Activated T-helper 1 cell treated with anti-CD3 and anti-CD28 coated beads, Interleukin-12 subunit alpha, Interleukin-12 subunit beta, Interleukin-2, Interleukin-4 antibody, amounts not matched to agents 30 ng/mL and 10 ng/mL and 1 ng/mL, durations not matched to agents 14 hours and 24 hours and 36 hours (primary cell): ENCODE data around the gene BTAF1. TPM values are rescaled to one million over a fixed set of nuclear protein-coding genes. Genes with fewer than 3 reads are reported as not detected.

Experiments used
- DNase-seq: peaks from one replicate; pipeline ENCODE4 v3.0.0; 2021; ENCODE audit warnings: low spot score
- H3K27ac Mint-ChIP-seq: one replicate; pipeline ENCODE4 v1.8.0; 2021; ENCODE audit warnings: mild to moderate bottlenecking, mixed read lengths
- H3K27me3 Mint-ChIP-seq: one replicate; pipeline ENCODE4 v1.8.0; 2022; ENCODE audit warnings: mild to moderate bottlenecking, moderate library complexity, mixed read lengths; ENCODE audit not compliant: insufficient read depth
- H3K36me3 Mint-ChIP-seq: one replicate; pipeline ENCODE4 v1.8.0; 2021; ENCODE audit warnings: low read depth, mixed read lengths
- H3K4me1 Mint-ChIP-seq: one replicate; pipeline ENCODE4 v1.8.0; 2021; ENCODE audit warnings: low read depth, mixed read lengths
- H3K4me3 Mint-ChIP-seq: one replicate; pipeline ENCODE4 v1.8.0; 2021; ENCODE audit warnings: mild to moderate bottlenecking, moderate library complexity, mixed read lengths
- H3K9me3 Mint-ChIP-seq: one replicate; pipeline ENCODE4 v1.8.0; 2021; ENCODE audit warnings: mixed read lengths
- intact Hi-C: fragments of 100-400 bp; cut with micrococcal nuclease; formaldehyde crosslinking; loops from one replicate; pipeline ENCODE4 v1.15.1; 2024
- total RNA-seq: library from RNA; stranded (reverse); gene quantifications from 2 replicates; pipeline ENCODE4 v1.2.3, GENCODE V29; 2022

Gene BTAF1
- total RNA-seq, 1 donor from 2014 or later, result 58.8 TPM

DNA sequence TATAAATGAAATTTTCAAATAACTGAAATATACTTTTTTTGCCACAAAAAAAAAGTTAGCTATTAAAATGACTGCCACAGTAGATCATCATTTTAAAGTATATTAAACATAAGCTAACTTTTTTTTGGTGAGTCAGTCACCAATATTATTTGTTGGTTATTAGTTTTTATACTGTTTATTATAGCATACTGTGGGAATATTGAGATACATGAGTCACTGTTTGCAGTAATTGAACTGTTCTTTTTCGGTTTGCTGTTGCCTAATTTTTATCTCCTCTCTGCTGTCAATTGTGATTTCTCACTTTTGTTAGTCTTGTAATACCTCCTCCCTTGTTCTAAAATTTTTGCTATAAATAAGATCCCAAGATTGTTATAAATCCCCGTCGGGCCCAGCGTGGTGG lies 45.7 kb downstream of the BTAF1 start:
- H3K9me3 Mint-ChIP-seq, result no peaks in the 10 kb centered on the region
- peaks cover 58% of the 10 kb centered on the region for H3K36me3 Mint-ChIP-seq
- no peak for DNase-seq
- H3K27me3 Mint-ChIP-seq, result no peaks in the 10 kb centered on the region
- no peak overlapping the region for H3K27ac Mint-ChIP-seq
- H3K4me1 Mint-ChIP-seq, result peaks cover 39% of the 10 kb centered on the region
- intact Hi-C loops, result no loop called here
- no peak overlapping the region for H3K4me3 Mint-ChIP-seq

DNA sequence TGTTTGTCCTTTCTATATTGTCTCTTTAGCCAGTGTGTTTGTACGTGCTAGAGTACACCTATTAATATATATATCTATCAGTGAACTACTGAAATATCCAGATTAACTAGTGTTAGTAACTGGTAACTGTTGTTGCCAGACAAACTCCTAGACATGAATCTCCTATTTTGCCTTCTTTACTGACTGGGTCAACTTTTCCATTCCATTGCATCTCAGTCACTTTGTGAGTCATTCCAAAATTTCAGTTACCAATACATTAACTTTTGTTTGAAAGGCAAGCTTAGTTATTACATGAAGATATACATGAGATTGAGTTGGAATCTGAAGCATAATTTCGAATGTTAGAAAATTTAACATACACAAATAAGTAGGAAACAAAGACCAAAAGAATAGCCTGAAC lies 51.4 kb downstream of the BTAF1 start:
- intact Hi-C loops, result loop anchor here (1.0 to 5.0 kb wide), 7 partner anchors 10 to 617 kb away; partner anchors contain the start of gene KIF11
- peak overlapping the region; percentile 83 for H3K27ac Mint-ChIP-seq
- H3K4me3 Mint-ChIP-seq, result peak overlapping the region; percentile 16
- H3K36me3 Mint-ChIP-seq, result peaks cover 57% of the 10 kb centered on the region
- H3K27me3 Mint-ChIP-seq, result no peaks in the 10 kb centered on the region
- H3K9me3 Mint-ChIP-seq, result peaks cover 5% of the 10 kb centered on the region
- H3K4me1 Mint-ChIP-seq, result peaks cover 65% of the 10 kb centered on the region
- no peak for DNase-seq

DNA sequence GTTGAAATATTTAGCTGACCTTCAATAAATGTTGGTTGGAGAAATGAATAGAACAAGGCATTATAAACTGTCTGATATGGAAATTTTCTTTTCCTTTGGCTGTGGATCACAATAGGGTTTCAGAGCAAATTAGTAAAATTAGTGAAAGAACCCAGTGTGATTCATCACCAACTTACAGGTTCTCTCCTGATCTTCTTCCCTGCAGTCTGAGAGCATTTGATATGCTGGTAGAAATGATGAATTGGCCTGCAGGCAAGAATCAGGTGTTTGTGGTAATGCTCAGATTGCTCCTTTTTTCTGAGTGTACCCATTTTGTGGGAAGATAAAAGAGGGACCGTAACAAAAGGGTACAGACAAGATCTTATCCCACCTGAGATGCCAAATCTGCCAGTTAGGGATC lies 51.9 kb downstream of the BTAF1 start:
- Mint-ChIP-seq H3K27ac (peak overlapping the region; percentile 83), H3K9me3 (peaks cover 5% of the 10 kb centered on the region), H3K36me3 (peaks cover 57% of the 10 kb centered on the region), H3K4me3 (no peak overlapping the region), H3K27me3 (no peaks in the 10 kb centered on the region), H3K4me1 (peaks cover 60% of the 10 kb centered on the region)
- intact Hi-C loops, result loop anchor here (1.0 to 5.0 kb wide), 7 partner anchors 10 to 617 kb away; partner anchors contain the start of gene KIF11
- DNase-seq, result no peak

DNA sequence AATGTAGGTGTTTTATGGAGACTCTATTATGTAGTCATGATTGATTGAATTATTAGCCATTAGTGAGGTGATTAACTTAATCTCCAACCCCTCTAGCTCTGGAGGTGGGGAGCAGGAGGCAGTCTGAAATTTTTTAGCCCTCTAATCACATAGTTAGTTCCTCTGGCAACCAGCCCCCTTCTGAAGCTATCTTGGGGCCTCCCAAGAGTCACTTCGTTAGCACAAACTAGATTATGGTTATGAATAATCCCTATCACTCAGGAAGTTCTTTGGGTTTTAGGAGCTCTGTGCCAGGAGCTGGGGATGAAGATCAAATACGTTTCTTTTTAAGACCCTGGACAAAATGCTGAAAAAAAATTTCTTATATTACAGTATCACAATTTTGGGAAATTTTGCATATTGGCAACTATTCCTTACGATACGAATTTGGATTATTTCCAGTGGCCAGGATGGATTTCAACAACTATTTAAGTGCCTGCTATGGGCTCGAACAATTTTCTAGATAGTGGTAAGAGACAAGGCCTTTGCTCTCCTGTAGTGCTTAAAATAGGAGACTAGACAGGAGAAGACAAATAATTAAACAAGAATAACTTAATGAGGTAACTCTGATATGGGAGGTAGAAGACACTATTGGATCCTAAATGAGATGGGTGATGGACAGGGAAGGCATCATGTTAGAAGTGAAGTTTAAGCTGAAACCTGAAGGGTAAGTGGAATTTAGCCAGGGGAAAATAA lies 52.9 kb downstream of the BTAF1 start:
- Mint-ChIP-seq H3K27ac (peak overlapping the region; percentile 21), H3K9me3 (peaks cover 5% of the 10 kb centered on the region), H3K4me1 (peaks cover 53% of the 10 kb centered on the region)

DNA sequence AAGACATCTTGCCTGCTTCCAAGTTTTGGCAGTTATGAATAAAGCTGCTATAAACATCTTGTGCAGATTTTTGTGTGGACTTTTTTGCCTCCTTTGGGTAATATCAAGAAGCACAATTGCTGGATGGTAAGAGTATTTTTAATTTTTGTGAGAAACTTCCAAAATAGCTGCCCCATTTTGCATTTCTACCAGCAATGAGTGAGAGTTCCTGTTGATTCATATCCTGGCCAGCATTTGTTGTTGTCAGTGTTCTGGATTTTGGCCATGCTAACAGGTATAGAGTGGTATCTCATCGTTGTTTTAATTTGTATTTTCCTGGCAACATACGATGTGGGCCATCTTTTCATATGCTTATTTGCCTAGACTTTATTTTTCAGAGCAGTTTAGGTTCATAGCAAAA lies 53.9 kb downstream of the BTAF1 start:
- intact Hi-C loops, result loop anchor here (5.0 kb wide), 1 partner anchor 615 kb away; the partner anchor contains the start of gene KIF11
- DNase-seq, result no peak
- Mint-ChIP-seq H3K4me3 (no peak overlapping the region), H3K4me1 (peaks cover 48% of the 10 kb centered on the region), H3K36me3 (peaks cover 51% of the 10 kb centered on the region), H3K27ac (no peak overlapping the region), H3K27me3 (no peaks in the 10 kb centered on the region), H3K9me3 (peaks cover 5% of the 10 kb centered on the region)

More for the DNA sequence above, 52.9 kb downstream of the BTAF1 start:
- intact Hi-C loops, result loop anchor here (5.0 kb wide), 1 partner anchor 616 kb away; the partner anchor contains the start of gene KIF11
- Mint-ChIP-seq H3K36me3 (peaks cover 54% of the 10 kb centered on the region), H3K27me3 (no peaks in the 10 kb centered on the region), H3K4me3 (no peak overlapping the region)
- no peak for DNase-seq

DNA sequence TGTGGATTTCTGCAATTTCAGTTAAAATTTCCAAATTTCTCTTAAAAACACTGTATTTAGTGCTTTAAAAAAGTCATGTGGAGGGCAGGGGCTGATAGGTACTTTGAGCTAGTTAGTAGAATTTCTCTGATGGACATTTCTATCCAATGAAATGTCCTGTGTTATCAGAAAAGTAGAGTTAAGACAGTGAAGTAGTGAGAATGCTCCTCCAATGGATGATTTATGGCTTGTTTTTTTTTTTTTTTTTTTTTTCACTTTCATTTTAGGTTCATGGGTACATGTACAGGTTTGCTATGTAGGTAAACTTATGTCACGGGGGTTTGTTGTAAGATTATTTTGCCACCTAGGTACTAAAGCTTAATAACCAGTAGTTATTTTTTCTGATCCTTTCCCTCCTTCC lies 55.0 kb downstream of the BTAF1 start:
- Mint-ChIP-seq H3K27ac (peak overlapping the region; percentile 1), H3K27me3 (no peaks in the 10 kb centered on the region), H3K36me3 (peaks cover 57% of the 10 kb centered on the region), H3K4me1 (peaks cover 51% of the 10 kb centered on the region), H3K4me3 (no peak overlapping the region), H3K9me3 (peaks cover 5% of the 10 kb centered on the region)
- intact Hi-C loops, result loop anchor here (5.0 kb wide), 1 partner anchor 614 kb away; the partner anchor contains the start of gene KIF11
- DNase-seq, result no peak

DNA sequence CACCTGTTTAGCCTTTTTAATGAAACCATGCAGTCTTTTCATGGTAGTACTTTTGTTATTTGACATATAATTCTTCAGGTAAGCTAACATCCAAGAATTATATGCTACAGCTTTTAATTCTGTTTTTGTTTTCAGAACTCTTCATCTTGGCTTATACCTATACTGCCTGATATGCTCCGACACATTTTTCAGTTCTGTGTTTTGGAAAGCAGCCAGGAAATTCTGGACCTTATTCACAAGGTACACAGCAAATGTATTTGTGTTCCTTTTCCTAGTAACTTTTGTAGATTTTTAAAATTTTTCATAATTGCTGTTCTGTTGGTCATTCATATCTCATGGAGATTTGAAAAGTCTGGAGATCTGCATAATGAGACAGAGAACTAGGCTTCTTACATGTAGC lies 56.7 kb downstream of the BTAF1 start:
- no peak for DNase-seq
- no peak overlapping the region for H3K27ac Mint-ChIP-seq
- peaks cover 5% of the 10 kb centered on the region for H3K9me3 Mint-ChIP-seq
- H3K36me3 Mint-ChIP-seq, result peaks cover 58% of the 10 kb centered on the region
- no peak overlapping the region for H3K4me3 Mint-ChIP-seq
- intact Hi-C loops, result loop anchor here (2.0 kb wide), 1 partner anchor 18 kb away; no protein-coding TSS in a partner anchor
- peaks cover 44% of the 10 kb centered on the region for H3K4me1 Mint-ChIP-seq
- no peaks in the 10 kb centered on the region for H3K27me3 Mint-ChIP-seq

DNA sequence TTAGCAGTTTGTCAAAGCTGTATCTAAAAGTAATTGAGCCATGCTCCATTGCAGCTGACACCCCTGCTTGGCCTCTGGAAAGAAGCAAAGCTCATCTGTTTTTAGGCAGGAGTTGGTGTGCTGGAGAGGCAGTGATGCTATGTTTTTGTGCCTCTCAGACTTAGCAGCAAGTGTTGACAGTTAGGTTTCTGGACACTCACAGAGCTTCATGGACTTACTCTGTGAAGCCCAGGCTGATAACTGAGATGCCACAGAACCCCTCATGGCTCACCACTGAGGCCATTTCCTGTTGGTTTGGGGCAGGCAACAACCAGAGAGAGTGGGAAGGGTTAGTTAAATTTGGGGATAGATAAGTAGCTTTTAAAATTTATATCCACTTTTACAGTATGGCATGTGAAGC lies 59.8 kb downstream of the BTAF1 start:
- Mint-ChIP-seq H3K27ac (no peak overlapping the region), H3K9me3 (peaks cover 16% of the 10 kb centered on the region), H3K4me3 (no peak overlapping the region), H3K36me3 (peaks cover 64% of the 10 kb centered on the region), H3K4me1 (peaks cover 40% of the 10 kb centered on the region), H3K27me3 (no peaks in the 10 kb centered on the region)
- intact Hi-C loops, result no loop called here
- no peak for DNase-seq

DNA sequence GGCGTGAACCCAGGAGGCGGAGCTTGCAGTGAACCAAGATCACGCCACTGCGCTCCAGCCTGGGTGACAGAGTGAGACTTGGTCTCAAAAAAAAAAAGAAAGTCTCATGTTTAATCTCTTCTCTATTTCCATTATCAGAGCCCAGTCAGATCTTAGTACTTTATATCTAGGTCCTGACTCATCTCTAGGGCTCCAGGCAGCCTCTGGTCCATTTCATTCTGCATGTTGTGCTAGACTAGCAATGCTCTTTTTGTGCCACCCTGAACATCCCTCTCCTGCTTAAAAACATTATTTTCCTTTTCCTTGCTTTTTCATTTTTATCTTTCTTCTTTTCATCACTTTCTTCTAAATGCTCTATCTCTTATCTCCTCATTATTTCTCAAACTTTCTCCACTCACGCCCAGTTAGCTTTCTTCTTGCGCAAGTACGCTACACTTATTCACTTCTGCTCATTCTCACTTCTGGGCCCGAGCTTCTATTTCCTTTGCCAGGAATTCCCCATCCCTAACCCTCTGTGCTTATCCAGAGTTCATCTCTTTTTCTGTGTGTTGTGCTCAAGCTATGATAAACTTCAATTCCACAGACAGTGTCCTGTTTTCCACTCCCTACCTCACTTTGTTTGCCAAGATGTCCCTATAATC lies 63.9 kb downstream of the BTAF1 start:
- H3K36me3 Mint-ChIP-seq, result peaks cover 54% of the 10 kb centered on the region

DNA sequence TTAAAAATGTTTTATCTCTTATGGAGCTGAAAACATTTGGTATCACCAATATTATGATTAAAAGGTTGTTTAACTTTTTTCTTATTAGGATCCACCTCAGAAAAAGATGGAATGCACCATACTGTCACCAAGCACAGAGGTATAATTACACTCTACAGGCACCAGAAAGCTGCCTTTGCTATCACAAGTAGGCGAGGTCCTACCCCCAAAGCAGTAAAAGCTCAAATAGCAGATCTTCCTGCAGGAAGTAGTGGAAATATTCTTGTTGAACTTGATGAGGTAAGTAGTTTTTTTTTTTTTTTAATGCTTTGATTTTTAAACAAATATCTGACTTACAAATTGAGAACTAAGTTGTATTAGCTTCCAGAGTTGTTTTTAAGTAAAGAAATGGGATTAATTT lies 68.5 kb downstream of the BTAF1 start:
- Mint-ChIP-seq H3K4me3 (no peak overlapping the region), H3K27me3 (no peaks in the 10 kb centered on the region), H3K4me1 (peaks cover 13% of the 10 kb centered on the region), H3K27ac (no peak overlapping the region), H3K36me3 (peaks cover 42% of the 10 kb centered on the region), H3K9me3 (peaks cover 5% of the 10 kb centered on the region)
- no peak for DNase-seq
- intact Hi-C loops, result no loop called here

More for the DNA sequence above, 63.9 kb downstream of the BTAF1 start:
- no peak overlapping the region for H3K4me3 Mint-ChIP-seq
- H3K27me3 Mint-ChIP-seq, result no peaks in the 10 kb centered on the region
- intact Hi-C loops, result no loop called here
- no peak for DNase-seq
- no peak overlapping the region for H3K27ac Mint-ChIP-seq
- peaks cover 11% of the 10 kb centered on the region for H3K9me3 Mint-ChIP-seq
- peaks cover 32% of the 10 kb centered on the region for H3K4me1 Mint-ChIP-seq

DNA sequence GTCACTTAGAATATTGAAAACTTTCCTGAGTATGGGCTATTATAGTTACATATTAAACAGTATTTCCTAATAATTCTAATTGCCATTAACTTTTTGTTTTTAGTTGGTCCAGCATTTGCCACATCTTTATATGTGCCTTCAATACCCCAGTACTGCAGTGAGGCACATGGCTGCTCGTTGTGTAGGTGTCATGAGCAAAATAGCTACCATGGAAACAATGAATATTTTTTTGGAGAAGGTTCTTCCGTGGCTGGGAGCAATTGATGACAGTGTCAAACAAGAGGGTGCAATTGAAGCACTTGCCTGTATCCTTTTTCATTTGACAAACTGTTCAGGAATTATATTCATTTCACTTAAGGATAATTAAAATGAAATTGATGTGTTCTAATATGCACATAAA lies 72.7 kb downstream of the BTAF1 start:
- Mint-ChIP-seq H3K27ac (no peak overlapping the region), H3K4me1 (peaks cover 8% of the 10 kb centered on the region), H3K4me3 (no peak overlapping the region), H3K27me3 (no peaks in the 10 kb centered on the region), H3K36me3 (peaks cover 50% of the 10 kb centered on the region), H3K9me3 (no peaks in the 10 kb centered on the region)
- DNase-seq, result no peak
- intact Hi-C loops, result no loop called here

DNA sequence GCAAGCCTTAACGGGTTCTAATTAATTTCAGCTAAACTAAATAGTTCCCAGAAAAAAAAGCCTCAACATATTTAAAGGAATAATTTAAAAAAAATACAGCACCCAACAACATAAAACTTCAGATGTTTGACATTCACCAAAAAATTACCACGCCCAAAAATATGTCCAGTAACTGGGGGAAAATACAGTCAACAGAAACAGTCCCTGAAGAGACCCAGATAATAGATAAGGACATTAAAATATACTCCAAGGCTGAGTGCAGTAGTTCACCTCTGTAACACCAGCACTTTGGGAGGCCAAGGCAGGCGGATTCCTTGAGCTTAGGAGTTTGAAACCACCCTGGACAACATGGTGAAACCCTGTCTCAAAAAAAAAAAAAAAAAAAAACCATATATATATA lies 78.0 kb downstream of the BTAF1 start:
- intact Hi-C loops, result no loop called here
- no peak overlapping the region for H3K27ac Mint-ChIP-seq
- DNase-seq, result no peak
- no peaks in the 10 kb centered on the region for H3K9me3 Mint-ChIP-seq
- H3K4me3 Mint-ChIP-seq, result no peak overlapping the region
- H3K27me3 Mint-ChIP-seq, result no peaks in the 10 kb centered on the region
- H3K36me3 Mint-ChIP-seq, result peaks cover 55% of the 10 kb centered on the region
- peaks cover 5% of the 10 kb centered on the region for H3K4me1 Mint-ChIP-seq

DNA sequence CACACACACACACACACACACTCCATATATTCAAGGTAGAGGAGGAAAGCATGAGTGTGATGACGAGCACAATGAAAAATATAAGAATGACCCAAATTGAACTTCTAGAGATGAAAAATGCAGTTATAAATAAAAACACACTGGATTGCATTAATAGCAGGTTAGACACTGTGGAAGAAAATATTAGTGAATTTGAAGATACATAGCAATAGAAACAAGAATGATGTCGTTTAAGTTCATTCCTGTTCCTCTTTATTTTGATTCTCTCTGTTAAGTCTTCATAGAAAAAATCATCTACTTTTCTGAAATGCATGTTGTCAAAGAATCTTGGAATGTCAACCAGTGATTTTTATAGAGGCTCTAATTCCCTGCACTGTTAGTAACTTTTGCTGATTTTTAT lies 78.4 kb downstream of the BTAF1 start:
- Mint-ChIP-seq H3K27me3 (no peaks in the 10 kb centered on the region), H3K27ac (no peak overlapping the region), H3K9me3 (no peaks in the 10 kb centered on the region), H3K4me3 (no peak overlapping the region), H3K36me3 (peaks cover 57% of the 10 kb centered on the region), H3K4me1 (peaks cover 5% of the 10 kb centered on the region)
- no peak for DNase-seq
- intact Hi-C loops, result no loop called here
